GM19035 (cell line): ENCODE results near the gene FRMD4B.

Experiments used
- ATAC-seq: cut with Tn5 transposase; IDR thresholded peaks from one replicate; pipeline ENCODE4 v1.9.1; 2021; ENCODE audit not compliant: unreplicated experiment

Gene FRMD4B

GRCh38 chr3:69180869-69181591, 204.9 kb downstream of the FRMD4B start:
- ATAC-seq: no peak

GRCh38 chr3:69179740-69180372, 206.0 kb downstream of the FRMD4B start:
- ATAC-seq: no peak

- ATAC-seq: no peak
These were observed 206.8 kb downstream of the FRMD4B start for GRCh38 chr3:69178838-69179739.

GRCh38 chr3:69178082-69178481, 207.8 kb downstream of the FRMD4B start:
- ATAC-seq: no peak

GRCh38 chr3:69174871-69175737, 210.8 kb downstream of the FRMD4B start:
- ATAC-seq: no peak

- ATAC-seq: no peak
These were observed 211.4 kb downstream of the FRMD4B start for GRCh38 chr3:69174445-69174844.

GRCh38 chr3:69172058-69172457, 213.8 kb downstream of the FRMD4B start:
- no peak for ATAC-seq

GRCh38 chr3:69166446-69166845, 219.4 kb downstream of the FRMD4B start:
- no peak for ATAC-seq

GRCh38 chr3:69165744-69166143, 220.1 kb downstream of the FRMD4B start:
- no peak for ATAC-seq

GRCh38 chr3:69164296-69164695, 221.6 kb downstream of the FRMD4B start:
- ATAC-seq: no peak

- ATAC-seq: no peak
These were observed 223.4 kb downstream of the FRMD4B start for GRCh38 chr3:69162308-69162980.

GRCh38 chr3:69161587-69162307, 224.1 kb downstream of the FRMD4B start:
- ATAC-seq: no peak

GRCh38 chr3:69160525-69160924, 225.4 kb downstream of the FRMD4B start:
- no peak for ATAC-seq

GRCh38 chr3:69160107-69160506, 225.8 kb downstream of the FRMD4B start:
- no peak for ATAC-seq

- ATAC-seq: no peak
These were observed 236.3 kb downstream of the FRMD4B start for GRCh38 chr3:69149586-69149985.

GRCh38 chr3:69145688-69146087, 240.2 kb downstream of the FRMD4B start:
- ATAC-seq: no peak

GRCh38 chr3:69144631-69145245, 241.2 kb downstream of the FRMD4B start:
- no peak for ATAC-seq

GRCh38 chr3:69143612-69144011, 242.3 kb downstream of the FRMD4B start:
- no peak for ATAC-seq

GRCh38 chr3:69142797-69143454, 243.0 kb downstream of the FRMD4B start:
- no peak for ATAC-seq
